Type B pancreatic cell (in vitro differentiated cells): ENCODE results near the gene SH3RF3. TPM values are rescaled to one million over a fixed set of nuclear protein-coding genes. Genes with fewer than 3 reads are reported as not detected.

ENCODE experiments used
- DNase-seq: peaks from one replicate; pipeline ENCODE4 v3.0.0; 2021; ENCODE audit warnings: mixed read lengths; ENCODE audit not compliant: unreplicated experiment; ENCODE audit errors: extremely low spot score
- H3K27ac Mint-ChIP-seq: 2 replicates; pipeline ENCODE4 v1.8.0; 2021; ENCODE audit warnings: mild to moderate bottlenecking, mixed read lengths
- H3K27me3 Mint-ChIP-seq: 2 replicates; pipeline ENCODE4 v1.8.0; 2021; ENCODE audit warnings: mixed read lengths
- H3K36me3 Mint-ChIP-seq: 2 replicates; pipeline ENCODE4 v1.8.0; 2021; ENCODE audit warnings: mixed read lengths
- H3K4me1 Mint-ChIP-seq: one replicate; pipeline ENCODE4 v1.8.0; 2021; ENCODE audit warnings: mixed read lengths; ENCODE audit not compliant: unreplicated experiment
- H3K4me3 Mint-ChIP-seq: 2 replicates; pipeline ENCODE4 v1.8.0; 2021; ENCODE audit warnings: mild to moderate bottlenecking, mixed read lengths
- H3K9me3 Mint-ChIP-seq: 2 replicates; pipeline ENCODE4 v1.8.0; 2021; ENCODE audit warnings: mixed read lengths
- total RNA-seq: library from RNA; stranded (reverse); gene quantifications from 2 replicates; pipeline ENCODE4 v1.2.1, GENCODE V29; 2021; ENCODE audit warnings: low replicate concordance
- TF ChIP-seq, protein P1 (sequence below): fragments of 200-600 bp; sonication (generic); conservative IDR thresholded peaks from 2 replicates; pipeline ENCODE4 v1.5.0; 2021; ENCODE audit warnings: antibody characterized with exemption, mild to moderate bottlenecking

SH3RF3 gene
- total RNA-seq, 1 donor from 2014 or later = 13.9 TPM

DNA sequence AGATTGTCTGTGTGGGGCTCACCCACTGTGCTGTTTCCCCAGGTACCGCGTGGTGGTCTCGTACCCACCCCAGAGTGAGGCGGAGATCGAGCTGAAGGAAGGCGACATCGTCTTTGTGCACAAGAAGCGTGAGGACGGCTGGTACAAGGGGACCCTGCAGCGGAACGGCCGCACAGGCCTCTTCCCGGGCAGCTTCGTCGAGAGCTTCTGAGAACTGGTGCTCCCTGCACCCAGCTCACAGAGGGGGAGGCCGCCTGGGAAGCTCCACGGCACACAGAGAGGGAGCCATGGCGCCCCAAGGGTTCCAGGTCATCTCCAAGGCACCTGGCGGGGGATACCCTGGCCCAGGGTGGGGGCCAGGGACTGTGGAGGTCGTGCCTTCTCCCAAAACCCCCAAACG lies 372.5 kb downstream of the SH3RF3 start:
- TF ChIP-seq, protein P1, sequence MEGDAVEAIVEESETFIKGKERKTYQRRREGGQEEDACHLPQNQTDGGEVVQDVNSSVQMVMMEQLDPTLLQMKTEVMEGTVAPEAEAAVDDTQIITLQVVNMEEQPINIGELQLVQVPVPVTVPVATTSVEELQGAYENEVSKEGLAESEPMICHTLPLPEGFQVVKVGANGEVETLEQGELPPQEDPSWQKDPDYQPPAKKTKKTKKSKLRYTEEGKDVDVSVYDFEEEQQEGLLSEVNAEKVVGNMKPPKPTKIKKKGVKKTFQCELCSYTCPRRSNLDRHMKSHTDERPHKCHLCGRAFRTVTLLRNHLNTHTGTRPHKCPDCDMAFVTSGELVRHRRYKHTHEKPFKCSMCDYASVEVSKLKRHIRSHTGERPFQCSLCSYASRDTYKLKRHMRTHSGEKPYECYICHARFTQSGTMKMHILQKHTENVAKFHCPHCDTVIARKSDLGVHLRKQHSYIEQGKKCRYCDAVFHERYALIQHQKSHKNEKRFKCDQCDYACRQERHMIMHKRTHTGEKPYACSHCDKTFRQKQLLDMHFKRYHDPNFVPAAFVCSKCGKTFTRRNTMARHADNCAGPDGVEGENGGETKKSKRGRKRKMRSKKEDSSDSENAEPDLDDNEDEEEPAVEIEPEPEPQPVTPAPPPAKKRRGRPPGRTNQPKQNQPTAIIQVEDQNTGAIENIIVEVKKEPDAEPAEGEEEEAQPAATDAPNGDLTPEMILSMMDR = no peak
- Mint-ChIP-seq H3K4me1 (peaks cover 31% of the 10 kb centered on the region), H3K27ac (no peak overlapping the region), H3K36me3 (peaks cover 8% of the 10 kb centered on the region), H3K4me3 (no peak overlapping the region), H3K27me3 (peaks cover 3% of the 10 kb centered on the region), H3K9me3 (no peaks in the 10 kb centered on the region)
- DNase-seq = no peak

DNA sequence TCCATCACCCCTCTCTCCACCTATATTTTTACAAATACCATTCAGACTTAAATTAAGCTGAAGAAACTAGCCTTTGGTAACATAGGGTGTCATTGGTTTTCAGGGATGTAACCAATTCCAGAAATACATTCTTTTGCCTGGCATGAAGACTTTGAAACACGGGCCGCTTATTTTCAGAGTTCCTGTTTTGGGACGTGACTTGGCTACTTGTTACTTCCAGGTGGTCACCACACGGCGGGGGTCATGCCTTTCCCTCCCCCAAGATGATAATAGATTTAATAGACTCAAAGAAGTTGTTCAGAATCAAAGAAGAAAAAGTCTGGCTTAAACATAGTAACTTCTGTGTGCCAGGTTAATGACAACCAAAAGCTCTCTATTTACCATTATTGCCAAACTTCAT lies 374.2 kb downstream of the SH3RF3 start:
- no peak overlapping the region for H3K4me3 Mint-ChIP-seq
- no peak overlapping the region for H3K27ac Mint-ChIP-seq
- TF ChIP-seq, protein P1 = no peak
- peaks cover 20% of the 10 kb centered on the region for H3K4me1 Mint-ChIP-seq
- H3K9me3 Mint-ChIP-seq = no peaks in the 10 kb centered on the region
- H3K36me3 Mint-ChIP-seq = peaks cover 8% of the 10 kb centered on the region
- H3K27me3 Mint-ChIP-seq = peaks cover 3% of the 10 kb centered on the region
- no peak for DNase-seq

DNA sequence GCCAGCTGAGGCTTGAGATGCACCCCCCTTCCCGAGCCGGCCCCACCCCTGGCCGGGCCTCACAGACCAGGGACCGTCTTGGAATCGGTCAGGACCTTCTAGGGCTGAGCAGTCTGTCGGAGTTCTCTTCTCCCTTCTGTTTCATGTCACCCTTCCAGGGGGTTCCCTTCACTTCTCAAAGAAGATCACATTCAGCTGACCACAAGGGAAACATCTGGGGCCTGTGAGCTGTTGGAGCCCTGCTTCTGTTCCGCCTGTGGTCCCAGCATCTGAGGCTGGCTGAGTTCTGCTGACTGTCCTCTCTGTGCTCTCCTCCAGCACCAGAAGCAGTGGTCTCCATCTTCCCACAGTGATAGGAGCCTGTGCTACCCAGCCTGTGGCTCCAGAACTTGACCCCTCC lies 378.2 kb downstream of the SH3RF3 start:
- no peak overlapping the region for H3K27ac Mint-ChIP-seq
- peaks cover 4% of the 10 kb centered on the region for H3K27me3 Mint-ChIP-seq
- H3K4me3 Mint-ChIP-seq = no peak overlapping the region
- H3K36me3 Mint-ChIP-seq = peaks cover 7% of the 10 kb centered on the region
- no peak for DNase-seq
- TF ChIP-seq, protein P1 = no peak
- H3K9me3 Mint-ChIP-seq = peaks cover 3% of the 10 kb centered on the region
- peaks cover 13% of the 10 kb centered on the region for H3K4me1 Mint-ChIP-seq

DNA sequence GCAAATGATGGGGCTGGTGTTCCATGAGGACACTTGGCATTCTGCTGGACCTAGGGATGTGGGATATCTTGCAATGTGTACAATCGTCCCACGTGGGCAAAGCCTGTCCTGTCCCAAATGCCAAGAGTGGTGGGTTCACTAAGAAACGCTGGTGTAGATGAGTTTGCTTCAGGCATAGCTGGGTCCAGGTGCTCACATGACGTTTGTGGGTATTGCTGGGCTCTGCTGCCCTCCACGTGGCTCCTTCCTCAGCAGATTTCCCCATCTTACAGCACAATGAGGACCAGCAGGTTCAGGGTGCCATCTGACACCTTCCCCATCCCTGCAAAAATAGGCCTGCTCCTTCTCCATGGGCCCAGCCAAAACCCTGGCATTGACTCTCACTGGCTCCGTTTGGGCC lies 378.8 kb downstream of the SH3RF3 start:
- Mint-ChIP-seq H3K9me3 (peaks cover 3% of the 10 kb centered on the region), H3K27me3 (peaks cover 4% of the 10 kb centered on the region), H3K4me1 (peaks cover 7% of the 10 kb centered on the region), H3K36me3 (peaks cover 1% of the 10 kb centered on the region), H3K27ac (no peak overlapping the region), H3K4me3 (no peak overlapping the region)
- no peak for DNase-seq
- TF ChIP-seq, protein P1 = no peak

DNA sequence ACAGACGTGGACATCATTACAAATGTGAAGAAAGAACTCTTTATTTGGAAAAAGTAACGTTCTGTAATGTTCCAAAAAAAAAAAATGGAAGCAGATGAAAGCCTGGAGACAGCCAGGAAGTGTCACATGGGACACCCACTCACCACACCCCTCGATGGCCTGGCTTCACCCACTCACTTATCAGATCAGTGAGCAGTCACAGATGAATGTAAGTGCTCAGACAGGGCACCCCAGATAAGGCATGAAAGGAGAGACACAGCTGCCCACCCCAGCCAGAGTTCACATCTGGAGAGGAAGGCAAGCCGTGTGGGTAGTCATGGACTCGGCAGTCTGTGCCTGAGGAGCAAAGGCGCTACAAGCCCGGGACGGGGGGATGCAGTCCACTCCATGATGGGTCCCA lies 379.6 kb downstream of the SH3RF3 start:
- Mint-ChIP-seq H3K27me3 (peaks cover 9% of the 10 kb centered on the region), H3K27ac (no peak overlapping the region), H3K9me3 (peaks cover 3% of the 10 kb centered on the region), H3K36me3 (no peaks in the 10 kb centered on the region), H3K4me3 (no peak overlapping the region), H3K4me1 (peaks cover 9% of the 10 kb centered on the region)
- DNase-seq = no peak
- TF ChIP-seq, protein P1 = no peak
